ENCODE results near the gene OR2Y1.
"Not testable (repeated sequence)": the region's sequence is repeated elsewhere in the genome, so short reads cannot be mapped to it uniquely, and the experiment has no call there.

Gene OR2Y1, protein sequence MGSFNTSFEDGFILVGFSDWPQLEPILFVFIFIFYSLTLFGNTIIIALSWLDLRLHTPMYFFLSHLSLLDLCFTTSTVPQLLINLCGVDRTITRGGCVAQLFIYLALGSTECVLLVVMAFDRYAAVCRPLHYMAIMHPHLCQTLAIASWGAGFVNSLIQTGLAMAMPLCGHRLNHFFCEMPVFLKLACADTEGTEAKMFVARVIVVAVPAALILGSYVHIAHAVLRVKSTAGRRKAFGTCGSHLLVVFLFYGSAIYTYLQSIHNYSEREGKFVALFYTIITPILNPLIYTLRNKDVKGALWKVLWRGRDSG

DNA sequence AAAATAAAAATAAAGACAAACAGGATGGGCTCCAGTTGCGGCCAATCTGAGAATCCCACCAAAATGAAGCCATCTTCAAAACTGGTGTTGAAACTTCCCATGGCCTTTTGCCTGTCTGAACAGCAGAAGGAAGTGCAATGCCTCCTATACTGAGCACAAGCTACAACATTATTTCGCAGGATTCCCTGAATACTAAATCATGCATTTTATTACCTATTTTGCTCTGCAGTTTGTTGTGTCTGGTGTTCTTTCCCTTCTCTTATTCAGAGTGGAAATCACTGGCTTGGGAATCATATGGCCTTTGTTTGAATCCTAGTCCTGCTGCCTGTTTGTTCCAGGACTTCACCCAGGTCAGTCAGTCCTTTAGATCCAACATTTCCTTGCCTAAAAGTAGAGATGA, at the start of gene OR2Y1:
Gene OR2Y1, minus strand, starts transcription at position 101 of the 400 bp plus-strand sequence. Its CDS starts 0 bp downstream, at position 101.
- DNase-seq (ENCODE audit: low spot score) = no peak

DNA sequence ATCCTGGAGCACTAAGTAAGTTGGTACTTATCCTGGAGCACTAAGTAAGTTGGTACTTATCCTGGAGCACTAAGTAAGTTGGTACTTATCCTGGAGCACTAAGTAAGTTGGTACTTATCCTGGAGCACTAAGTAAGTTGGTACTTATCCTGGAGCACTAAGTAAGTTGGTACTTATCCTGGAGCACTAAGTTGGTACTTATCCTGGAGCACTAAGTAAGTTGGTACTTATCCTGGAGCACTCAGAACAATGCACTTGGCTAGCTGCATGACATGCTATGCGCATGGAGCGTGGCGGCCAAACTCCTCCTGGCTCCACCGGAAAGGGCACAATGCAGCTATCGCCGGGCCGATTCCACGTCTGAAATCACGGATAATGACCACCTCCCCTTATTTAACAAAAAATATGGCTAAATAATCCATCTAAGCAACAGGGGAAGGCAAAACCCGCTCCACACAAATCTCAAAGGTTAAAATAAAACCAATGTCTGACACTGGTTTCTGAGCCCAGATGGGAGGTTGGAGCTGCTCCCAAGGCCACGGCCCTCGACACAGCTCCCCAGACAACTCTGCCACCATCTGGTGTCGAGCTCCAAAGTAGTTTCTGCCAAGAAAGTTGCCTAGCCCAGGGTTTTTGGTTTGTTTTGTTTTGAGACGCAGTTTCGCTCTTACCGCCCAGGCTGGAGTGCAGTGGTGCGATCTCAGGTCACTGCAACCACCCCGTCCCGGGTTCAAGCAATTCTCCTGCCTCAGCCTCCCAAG, 49.0 kb upstream of the OR2Y1 start:
- not testable (repeated sequence) for DNase-seq (ENCODE audit: low spot score)

DNA sequence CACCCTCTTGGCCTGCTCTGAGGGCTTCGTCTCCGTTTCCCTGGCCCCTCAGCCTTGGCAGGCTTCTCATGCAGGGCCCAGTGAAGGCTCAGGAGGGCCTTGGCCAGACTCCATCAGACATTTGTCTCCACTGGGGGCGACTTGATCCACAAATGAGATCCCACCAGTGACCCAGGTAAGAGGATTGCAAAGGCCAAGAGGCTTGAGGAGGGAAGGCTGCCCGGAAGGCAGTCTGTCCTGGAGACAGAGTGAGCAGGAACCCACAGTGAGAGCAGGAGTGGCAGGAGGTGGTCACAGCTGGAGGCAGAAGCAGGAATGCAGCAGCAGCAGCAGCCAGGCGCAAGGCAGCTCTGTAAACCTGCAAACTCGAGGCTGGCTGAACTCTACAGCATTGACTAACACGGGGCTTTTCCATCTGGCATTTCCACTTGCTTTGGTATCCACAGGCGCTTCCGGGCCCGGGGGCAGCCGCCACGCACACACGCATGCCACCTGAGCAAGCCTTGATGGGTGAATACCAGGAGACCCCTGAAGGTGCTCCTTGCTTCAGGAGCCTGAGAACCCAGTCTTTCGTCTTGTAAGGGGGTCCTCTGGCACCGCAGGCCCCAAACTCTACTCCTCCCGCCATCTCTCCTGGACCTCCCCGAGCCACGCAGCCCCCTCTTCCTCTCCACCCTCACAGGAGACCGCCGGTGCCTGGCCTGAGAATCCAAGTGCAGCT, 48.0 kb upstream of the OR2Y1 start:
- DNase-seq (ENCODE audit: low spot score) = no peak

DNA sequence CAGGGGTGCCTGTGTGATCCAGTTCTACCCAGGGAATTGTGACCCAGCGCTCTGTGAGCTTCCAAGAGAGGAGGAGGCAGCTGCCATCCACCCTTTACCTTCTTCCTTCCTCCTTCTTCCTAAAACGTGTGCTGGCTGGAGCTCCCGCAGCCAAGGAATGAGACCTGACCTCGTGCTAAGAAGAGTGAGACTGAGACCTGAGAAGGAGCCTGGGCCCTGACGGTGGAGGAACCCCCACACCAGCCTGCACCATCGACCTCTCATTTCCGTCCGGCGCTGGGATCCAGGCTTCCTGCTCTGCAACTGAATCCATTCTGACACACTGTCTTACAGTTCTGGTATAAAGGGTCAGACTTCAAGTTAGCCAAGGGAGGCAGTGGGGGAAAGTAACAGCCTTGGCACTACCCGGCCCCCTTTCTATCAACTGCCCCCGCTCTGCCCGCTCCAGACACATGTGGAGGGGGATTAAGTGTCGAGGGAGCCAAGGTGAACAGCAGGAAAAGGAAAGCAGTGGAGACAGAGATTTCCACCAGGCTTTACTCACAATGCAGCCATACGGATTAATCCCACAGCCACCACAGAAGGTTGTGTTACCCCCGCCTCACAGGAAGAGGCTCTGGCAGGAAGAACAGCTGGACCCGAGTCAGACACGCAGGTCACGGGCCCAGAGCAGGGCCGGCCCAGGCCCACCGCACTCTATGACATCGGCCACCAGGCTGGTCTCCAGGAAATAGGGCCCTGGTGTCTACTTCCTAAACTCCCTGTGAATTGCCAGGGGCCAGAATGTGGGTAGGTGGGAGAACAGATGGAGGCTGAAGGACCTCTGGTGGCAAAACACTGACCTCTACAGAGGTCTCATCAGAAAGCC, 46.9 kb upstream of the OR2Y1 start:
- no peak for DNase-seq (ENCODE audit: low spot score)

DNA sequence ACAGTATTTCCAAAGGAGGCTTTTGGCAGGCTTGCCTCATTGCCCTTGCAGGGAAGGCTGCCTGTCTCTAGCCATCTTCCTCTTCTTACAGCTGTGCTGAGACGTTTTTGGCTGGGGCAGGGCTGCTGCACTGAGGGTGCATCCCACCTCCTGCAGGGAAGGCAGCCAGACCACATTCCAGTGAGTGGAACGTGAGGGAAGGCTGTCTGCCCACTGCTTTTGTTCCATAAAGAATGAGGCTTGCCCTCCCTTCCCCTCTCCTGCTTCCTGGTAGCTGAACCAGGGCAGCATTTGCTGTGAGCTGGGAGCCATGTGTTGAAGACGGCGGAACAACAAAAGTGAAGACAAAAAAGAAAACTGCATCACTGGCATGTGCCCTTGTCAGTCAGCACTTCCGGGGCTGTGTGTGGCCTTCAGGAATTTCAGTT, 46.0 kb upstream of the OR2Y1 start:
- no peak for DNase-seq (ENCODE audit: low spot score)

DNA sequence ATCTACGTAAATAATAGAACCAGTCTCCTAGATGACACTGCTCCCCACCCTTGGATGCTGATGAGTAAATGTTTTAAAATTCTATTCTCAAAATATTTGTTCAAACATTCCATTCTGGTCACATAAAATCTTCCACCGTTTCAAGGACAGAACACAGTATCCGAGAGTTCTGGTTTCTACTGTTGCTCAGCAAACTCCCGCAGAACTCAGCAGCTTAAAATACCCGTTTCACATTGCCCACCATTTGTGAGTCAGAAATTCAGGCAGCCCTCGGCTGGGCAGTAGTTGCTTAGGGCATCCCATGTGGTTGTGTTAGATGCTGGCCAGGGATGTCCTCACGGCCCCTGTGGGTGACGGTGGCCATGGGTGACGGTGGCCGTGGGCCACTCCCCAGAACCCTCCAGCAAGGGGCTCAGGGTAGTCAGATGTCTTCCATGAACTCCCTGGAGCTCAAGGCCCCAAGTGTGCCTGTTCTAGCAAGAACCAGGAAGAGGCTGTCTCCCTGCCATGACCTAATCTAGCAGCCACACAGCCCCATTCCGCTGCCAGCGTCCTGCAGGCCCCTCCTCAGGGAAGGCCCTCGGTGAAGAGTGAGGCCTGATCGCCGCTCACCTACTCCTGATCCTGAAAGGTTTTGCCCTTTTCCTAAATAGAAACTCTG, 45.4 kb upstream of the OR2Y1 start:
- DNase-seq (ENCODE audit: low spot score) = no peak

DNA sequence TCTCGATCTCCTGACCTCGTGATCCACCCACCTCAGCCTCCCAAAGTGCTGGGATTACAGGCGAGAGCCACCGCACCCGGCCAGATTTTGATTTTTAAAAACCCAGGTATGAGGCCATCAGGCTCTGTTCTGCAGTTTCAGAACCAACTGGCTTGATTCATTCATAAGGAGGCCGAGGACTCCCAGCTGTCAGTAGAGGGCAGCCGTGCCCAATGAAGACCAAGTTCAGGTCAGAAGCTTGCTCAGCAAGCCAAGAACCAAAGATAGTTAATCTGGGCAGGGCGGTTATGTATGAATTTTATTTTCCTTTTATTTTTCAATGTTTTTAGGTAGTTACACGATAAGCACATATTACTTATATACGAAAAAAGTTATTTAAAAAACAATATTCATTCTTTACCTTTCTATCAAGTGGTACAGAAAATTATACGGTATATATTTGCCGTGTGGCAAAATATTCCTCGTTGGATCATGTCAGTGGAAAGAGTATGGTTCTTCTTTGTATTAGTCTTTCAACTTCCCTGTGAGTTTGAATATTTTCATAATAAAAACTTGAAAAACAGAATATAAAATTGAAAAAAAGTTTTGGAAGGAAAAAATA, 44.7 kb upstream of the OR2Y1 start:
- DNase-seq (ENCODE audit: low spot score) = peak; percentile 81

DNA sequence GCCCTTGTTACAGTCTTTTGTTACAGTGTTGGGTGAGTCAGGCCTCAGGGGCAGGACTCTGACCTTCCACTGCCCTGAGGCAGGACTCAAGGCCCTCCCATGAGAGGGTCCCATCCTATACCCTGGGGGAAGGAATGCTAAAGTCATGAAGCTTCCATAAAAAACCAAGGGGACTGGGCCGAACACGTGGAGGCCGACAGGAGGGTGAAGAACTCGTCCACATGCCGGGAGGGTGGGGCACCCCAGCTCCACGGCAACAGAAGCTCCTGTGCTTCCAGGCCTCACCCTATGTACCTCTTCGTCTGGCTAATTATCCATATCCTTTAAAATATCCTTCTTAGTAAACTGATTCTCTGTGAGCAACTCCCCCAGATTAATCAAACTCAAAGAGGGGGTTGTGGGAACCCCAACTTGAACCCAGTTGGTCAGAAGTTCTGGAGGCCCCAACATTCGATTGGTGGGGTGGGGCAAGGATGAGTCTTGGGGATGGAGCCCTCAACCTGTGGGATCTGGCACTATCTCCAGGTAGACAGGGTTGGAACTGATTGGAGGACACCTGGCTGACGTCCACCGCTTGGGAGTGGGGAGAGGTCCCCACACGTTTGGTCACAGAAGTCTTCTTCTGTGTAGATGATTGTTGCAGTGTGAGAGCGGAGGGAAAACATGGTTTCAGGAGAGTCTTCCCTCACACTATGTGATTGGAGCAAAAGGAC, 43.6 kb upstream of the OR2Y1 start:
- DNase-seq (ENCODE audit: low spot score) = no peak

DNA sequence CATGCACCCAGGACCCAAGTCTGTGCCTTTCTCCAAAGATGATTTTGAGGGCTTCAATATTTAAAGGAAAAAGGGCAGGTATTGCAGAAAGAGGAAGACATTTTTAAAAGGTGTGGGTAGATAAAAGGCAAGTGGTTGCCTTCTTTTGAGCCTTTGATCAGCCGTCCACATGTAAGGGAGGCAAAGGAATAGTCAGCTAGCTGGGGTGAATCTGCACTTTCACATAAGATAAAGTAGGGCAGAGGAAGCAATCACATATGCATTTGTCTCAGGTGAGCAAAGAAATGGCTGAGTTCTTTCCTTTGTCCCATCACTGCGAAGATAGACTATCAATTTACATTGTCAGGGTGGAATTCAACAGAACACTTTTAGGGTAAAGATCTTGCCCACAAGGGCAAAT, 42.9 kb upstream of the OR2Y1 start:
- DNase-seq (ENCODE audit: low spot score) = no peak

DNA sequence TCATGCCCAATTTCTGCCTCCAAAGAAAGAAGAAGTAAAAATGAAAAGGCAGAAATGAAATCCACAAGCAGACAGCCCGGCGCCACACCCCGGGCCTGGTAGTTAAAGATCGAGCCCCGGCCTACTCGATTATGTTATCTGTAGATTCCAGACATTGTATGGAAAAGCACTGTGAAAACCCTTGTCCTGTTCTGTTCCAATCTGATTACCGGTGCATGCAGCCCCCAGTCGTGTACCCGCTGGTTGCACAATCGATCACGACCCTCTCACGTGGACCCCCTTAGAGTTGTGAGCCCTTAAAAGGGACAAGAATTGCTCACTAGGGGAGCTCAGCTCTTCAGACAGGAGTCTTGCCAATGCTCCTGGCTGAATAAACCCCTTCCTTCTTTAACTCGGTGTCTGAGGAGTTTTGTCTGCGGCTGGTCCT, 42.1 kb upstream of the OR2Y1 start:
- DNase-seq (ENCODE audit: low spot score) = not testable (repeated sequence)

DNA sequence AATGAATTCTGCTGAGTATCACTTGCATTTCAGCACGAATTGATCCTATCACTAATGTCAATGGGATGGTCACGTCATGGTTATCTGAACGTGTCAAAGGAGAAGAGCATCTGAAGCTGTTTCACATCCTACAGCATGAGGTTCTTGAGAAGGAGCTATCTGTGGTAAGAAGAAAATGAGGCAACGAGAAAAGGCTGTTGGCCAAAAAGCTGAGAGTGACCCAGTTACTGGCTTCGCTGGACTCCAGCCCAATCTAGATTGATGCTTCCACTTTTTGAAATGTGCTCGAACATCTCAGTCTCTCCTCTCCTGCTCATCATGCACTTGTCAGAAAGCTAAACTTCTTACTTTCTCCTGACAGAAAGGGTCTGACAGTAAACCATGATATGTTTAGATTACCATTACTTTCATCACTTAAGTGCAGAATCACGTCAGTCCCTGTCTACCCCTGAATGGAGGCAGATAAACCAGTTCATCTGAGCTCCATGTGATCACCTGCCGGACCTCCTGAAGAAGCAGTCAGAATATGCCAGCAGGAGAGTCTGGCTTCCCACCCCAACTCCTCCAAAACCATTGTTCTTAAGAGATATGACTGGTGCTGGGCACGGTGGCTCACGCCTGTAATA, 40.2 kb upstream of the OR2Y1 start:
- no peak for DNase-seq (ENCODE audit: low spot score)

DNA sequence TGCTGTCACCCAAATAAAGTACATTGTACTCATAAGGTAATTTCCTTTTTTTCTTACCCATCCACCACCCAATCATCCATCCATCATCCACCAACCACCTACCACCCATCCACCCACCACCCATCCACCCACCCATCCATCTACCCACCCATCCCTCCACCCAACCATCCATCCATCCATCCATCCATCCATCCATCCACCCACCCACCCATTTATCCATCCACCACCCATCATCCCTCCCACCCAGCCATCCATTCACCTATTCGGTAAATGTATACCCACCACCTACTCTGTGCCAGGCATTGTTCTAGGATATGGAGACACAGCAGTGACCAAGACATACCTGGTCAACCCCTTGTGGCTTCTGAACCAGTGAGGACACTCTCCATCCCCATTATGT, 37.6 kb upstream of the OR2Y1 start:
- DNase-seq (ENCODE audit: low spot score) = no peak

DNA sequence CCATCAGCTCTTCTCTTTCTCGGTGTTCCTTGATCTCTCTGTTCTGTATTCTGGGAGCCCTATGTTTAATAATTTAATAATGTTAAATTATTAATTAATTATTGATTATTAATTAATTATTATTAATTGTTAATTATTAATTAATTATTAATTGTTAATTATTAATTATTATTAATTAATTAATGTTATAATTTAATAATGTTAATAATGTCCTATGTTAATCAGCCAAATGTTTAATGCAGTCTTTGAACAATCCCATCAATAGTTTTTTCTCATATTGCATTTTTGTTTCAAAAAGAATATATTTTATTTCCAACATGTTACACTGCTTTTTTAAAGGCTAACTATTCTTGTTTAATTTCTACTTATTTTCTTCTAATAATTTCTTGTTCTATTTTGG, 36.5 kb upstream of the OR2Y1 start:
- DNase-seq (ENCODE audit: low spot score) = no peak

DNA sequence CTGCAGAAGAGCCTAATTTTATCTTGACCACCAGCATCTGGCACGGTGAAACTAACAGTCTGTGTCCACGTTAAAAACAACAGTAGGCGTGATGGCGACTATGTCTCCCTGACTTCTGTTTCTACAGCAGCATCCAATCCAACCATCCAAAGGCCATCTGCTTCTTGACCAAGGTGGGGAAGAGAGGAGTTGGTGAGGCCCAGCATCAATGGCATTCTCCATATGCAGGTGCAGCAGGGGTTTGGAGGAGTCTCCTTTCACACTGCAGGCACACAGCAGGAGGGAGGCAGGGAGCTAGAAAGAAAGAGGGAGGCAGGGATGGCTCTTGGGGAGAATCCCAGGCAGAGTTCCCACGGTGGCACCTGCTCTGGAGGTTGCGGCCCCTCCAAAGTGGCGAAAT, 35.8 kb upstream of the OR2Y1 start:
- no peak for DNase-seq (ENCODE audit: low spot score)

DNA sequence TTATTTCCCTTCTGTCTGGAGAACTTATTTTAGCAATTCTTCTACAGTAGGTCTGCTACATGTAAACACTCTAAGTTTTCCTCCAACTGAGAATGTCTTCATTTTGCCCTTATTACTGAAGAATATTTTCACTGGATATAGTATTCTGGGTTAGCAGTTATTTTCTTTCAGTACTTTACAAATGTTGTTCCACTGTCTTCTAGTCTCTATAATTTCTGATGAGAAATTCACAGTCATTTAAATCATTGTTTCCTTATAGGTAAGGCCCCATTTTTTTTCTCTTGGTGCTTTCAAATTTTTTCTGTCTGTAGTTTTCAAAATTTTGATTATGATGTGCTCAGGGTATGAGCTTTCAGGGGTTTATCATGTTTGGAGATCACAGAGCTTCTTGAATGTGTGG, 32.0 kb upstream of the OR2Y1 start:
- DNase-seq (ENCODE audit: low spot score) = no peak

DNA sequence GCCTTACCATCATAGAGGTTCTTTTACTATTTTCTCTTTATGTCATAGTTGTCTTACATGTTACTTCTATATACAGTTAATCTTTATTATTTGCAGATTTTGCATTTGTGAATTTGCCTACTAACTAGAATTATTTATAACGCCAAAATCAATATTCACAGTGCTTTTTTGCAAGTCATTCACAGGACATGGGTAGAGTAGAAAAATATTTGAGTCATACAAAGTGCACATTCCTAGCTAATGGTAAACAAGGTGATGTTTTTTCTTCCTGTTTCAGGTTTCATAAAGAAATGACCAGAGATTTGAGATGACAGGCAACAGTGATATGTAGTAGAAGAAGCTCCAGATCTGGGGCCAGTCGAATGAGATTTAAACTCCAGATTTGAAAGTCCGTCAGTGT, 30.0 kb upstream of the OR2Y1 start:
- DNase-seq (ENCODE audit: low spot score) = no peak

DNA sequence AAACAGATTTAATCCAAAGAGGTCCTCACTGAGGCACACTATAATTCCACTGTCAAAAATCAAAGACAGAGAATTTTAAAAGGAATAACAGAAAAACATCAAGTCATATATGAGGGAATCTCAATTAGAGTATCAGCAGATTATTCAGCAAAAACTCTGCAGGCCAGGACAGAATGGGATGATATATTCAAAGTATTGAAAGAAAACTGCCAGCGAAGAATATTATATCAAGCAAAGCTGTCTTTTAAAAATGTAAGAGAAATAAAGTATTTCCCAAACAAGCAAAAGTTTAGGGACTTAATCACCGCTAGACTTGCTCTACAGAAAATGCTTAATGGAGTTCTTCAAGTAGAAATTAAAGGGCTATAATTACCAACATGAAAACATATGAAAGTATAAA, 15.7 kb upstream of the OR2Y1 start:
- no peak for DNase-seq (ENCODE audit: low spot score)

DNA sequence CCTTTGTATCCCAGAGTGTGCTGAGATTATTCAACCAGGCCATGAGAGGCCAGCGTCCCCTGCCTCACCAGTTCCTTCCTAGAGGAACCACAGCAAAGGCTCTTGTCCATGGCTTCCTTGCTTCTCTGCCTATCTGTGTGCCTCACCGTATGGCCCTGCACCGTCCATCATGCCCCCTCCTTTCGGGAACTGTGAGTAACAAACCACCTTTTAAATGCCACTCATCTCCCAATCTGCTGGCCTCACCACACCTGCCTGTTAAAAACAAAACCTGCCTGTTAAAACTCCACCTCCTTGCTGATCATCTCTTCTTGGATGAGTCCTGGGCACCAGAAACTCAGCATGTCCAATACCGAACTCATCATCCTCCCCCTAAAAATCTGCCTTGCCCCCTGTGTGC, 4.4 kb upstream of the OR2Y1 start:
- DNase-seq (ENCODE audit: low spot score) = no peak

DNA sequence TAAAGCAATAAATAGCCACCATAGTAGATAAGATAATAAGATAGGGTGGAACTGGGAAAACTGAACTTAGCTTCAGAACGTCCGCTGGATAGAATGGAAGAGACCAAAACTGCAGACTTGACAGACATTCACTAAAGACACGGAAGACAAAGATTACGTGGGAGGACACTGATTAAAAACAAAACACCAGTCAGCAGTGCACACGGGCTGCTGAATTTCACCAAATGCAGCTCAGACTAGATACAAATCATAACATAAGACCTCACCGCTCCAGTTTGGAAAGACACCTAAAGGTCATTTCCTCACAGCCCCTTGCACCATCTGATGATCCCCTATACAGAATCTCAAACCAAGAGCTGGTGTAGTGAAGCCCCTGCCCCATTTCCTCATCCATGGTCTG, 2.9 kb upstream of the OR2Y1 start:
- DNase-seq (ENCODE audit: low spot score) = no peak

DNA sequence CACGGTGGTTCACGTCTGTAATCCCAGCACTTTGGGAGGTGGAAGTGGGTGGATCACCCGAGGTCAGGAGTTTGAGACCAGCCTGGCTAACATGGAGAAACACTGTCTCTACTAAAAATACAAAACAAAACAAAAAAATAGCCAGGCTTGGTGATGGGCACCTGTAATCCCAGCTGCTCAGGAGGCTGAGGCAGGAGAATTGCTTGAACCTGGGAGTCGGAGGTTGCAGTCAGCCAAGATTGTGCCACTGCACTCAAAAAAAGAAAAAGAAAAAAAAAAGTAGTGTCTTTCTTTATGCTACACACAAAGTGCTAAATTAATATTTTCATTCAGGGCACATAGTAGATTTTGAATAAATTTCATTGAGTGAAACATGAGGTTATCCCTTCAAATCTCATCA, 1.1 kb upstream of the OR2Y1 start:
- not testable (repeated sequence) for DNase-seq (ENCODE audit: low spot score)

All from RKO (cell line).